GM23248 (cell line): ENCODE results near the gene MS4A6E. TPM values are rescaled to one million over a fixed set of nuclear protein-coding genes. Genes with fewer than 3 reads are reported as not detected.
"Not testable (repeated sequence)": the region's sequence is repeated elsewhere in the genome, so short reads cannot be mapped to it uniquely, and the experiment has no call there.

Source experiments
- DNase-seq: peaks from one replicate; pipeline ENCODE4 v3.0.0-alpha.2; 2015
- H2AFZ ChIP-seq: fragments of 200-600 bp; sonication (generic); 2 replicates; pipeline ENCODE4 v1.6.1; 2016; ENCODE audit warnings: antibody characterized with exemption
- H3F3A ChIP-seq: fragments of 200-600 bp; sonication (generic); 2 replicates; pipeline ENCODE4 v1.6.1; 2016; ENCODE audit warnings: mild to moderate bottlenecking, antibody characterized with exemption, mixed run types; ENCODE audit not compliant: insufficient read depth
- H3K27ac ChIP-seq: fragments of 200-600 bp; sonication (generic); 2 replicates; pipeline ENCODE4 v1.5.1; 2016; ENCODE audit warnings: mild to moderate bottlenecking
- H3K27me3 ChIP-seq: fragments of 200-600 bp; sonication (generic); replicated peaks from 2 replicates; pipeline ENCODE4 v1.6.1; 2016; ENCODE audit warnings: mild to moderate bottlenecking; ENCODE audit not compliant: insufficient read depth
- H3K36me3 ChIP-seq: fragments of 200-600 bp; sonication (generic); 2 replicates; pipeline ENCODE4 v1.6.1; 2016; ENCODE audit warnings: low read depth, mild to moderate bottlenecking
- H3K4me1 ChIP-seq: fragments of 200-600 bp; sonication (generic); 2 replicates; pipeline ENCODE4 v1.6.1; 2016; ENCODE audit warnings: mild to moderate bottlenecking; ENCODE audit not compliant: insufficient read depth
- H3K4me2 ChIP-seq: fragments of 200-600 bp; sonication (generic); one replicate; pipeline ENCODE4 v1.6.1; 2016; ENCODE audit warnings: mild to moderate bottlenecking; ENCODE audit not compliant: unreplicated experiment
- H3K4me3 ChIP-seq: fragments of 200-600 bp; sonication (generic); 2 replicates; pipeline ENCODE4 v1.5.1; 2016; ENCODE audit warnings: mild to moderate bottlenecking
- H3K79me2 ChIP-seq: fragments of 200-600 bp; sonication (generic); 2 replicates; pipeline ENCODE4 v1.6.1; 2016; ENCODE audit warnings: mild to moderate bottlenecking; ENCODE audit not compliant: insufficient read depth
- H3K9ac ChIP-seq: fragments of 200-600 bp; sonication (generic); 2 replicates; pipeline ENCODE4 v1.6.1; 2016; ENCODE audit warnings: mild to moderate bottlenecking
- H3K9me2 ChIP-seq: fragments of 200-600 bp; sonication (generic); 2 replicates; pipeline ENCODE4 v1.6.1; 2016; ENCODE audit warnings: mixed run types, mild to moderate bottlenecking, moderate library complexity; ENCODE audit not compliant: insufficient read depth
- H3K9me3 ChIP-seq: fragments of 200-600 bp; sonication (generic); one replicate; pipeline ENCODE4 v1.6.1; 2017; ENCODE audit warnings: low read depth
- H4K20me1 ChIP-seq: fragments of 200-600 bp; sonication (generic); 2 replicates; pipeline ENCODE4 v1.6.0; 2016; ENCODE audit not compliant: insufficient read depth
- EZH2 ChIP-seq: fragments of 200-600 bp; sonication (generic); IDR thresholded peaks from 2 replicates; pipeline ENCODE4 v1.6.1; 2018; ENCODE audit warnings: antibody characterized with exemption, mild to moderate bottlenecking; ENCODE audit not compliant: insufficient read depth, poor library complexity, severe bottlenecking
- EZH2phosphoT487 ChIP-seq: fragments of 200-600 bp; sonication (generic); IDR thresholded peaks from 2 replicates; pipeline ENCODE4 v1.6.1; 2018; ENCODE audit warnings: antibody characterized with exemption, moderate library complexity, mild to moderate bottlenecking, low read depth; ENCODE audit not compliant: insufficient read depth
- WGBS, 2 experiments: methylation state at CpG; one replicate each; pipeline ENCODE4 v1.1.6; 2015 to 2017; ENCODE audit warnings: low lambda C conversion rate in 2 of 2, low coverage in 1 of 2; ENCODE audit errors: missing lambda C conversion rate in 2 of 2; 5-methylcytosine and 5-hydroxymethylcytosine counted together
- in situ Hi-C: fragments of 300-500 bp; cut with MboI; formaldehyde crosslinking; loops from 2 replicates; pipeline ENCODE4 v1.15.0; 2020
- polyA plus RNA-seq: library from polyadenylated mRNA; unstranded; fragments of >200 nt; fragmentation: Nextera tagmentation; extraction: Ambion mirVana; gene quantifications from 2 replicates; pipeline ENCODE4 v1.2.1, GENCODE V29; 2016
- total RNA-seq: library from RNA; depleted of rRNA; stranded (reverse); fragments of >200 nt; shearing (Covaris generic); gene quantifications from 2 replicates; pipeline ENCODE4 v1.2.3, GENCODE V29; 2014; rRNA removed

The MS4A6E gene, protein sequence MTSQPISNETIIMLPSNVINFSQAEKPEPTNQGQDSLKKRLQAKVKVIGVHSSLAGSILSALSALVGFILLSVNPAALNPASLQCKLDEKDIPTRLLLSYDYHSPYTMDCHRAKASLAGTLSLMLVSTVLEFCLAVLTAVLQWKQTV
- total RNA-seq (not detected in 2 replicates), polyA plus RNA-seq (not detected in 2 replicates)

DNA sequence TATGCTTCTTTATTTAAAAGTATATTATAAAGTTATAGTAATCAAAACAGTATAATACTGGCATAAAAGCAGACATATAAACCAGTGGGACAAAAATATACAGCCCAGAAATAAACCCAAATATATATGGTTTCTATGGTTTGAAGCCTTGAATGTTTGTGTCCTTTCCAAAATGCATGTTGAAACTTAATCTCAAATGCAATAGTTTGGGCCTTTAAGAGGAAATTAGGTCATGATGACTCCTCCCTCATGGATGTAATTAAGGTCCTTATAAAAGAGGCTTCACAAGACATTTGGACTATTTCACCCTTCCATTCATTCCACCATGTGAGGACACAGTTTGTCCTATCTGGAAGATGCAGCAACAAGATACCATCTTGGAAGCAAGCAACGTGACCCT lies at the start of gene MS4A6E:
MS4A6E (plus strand) TSS at position 301 of the 400 bp plus-strand sequence. CDS start 7,641 bp downstream, outside the sequence.
- H3K27me3 ChIP-seq, result no peaks in the 10 kb centered on the region; the same call in 1 of the 2 replicates
- WGBS, 2 experiments, result 7 to 13% methylated on average over 1 of the region's 1 CpG
- in situ Hi-C loops, result no loop called here
- H3K27ac ChIP-seq, result no peak within 1 kb of the TSS
- no peaks in the 10 kb centered on the region for H4K20me1 ChIP-seq
- H3K4me1 ChIP-seq, result no peaks in the 10 kb centered on the region
- no peak for TF ChIP-seq EZH2phosphoT487
- no peak for TF ChIP-seq EZH2
- H3F3A ChIP-seq, result no peaks in the 10 kb centered on the region
- no peak within 1 kb of the TSS for H2AFZ ChIP-seq
- no peak within 1 kb of the TSS for H3K4me3 ChIP-seq
- no peak for DNase-seq
- H3K4me2 ChIP-seq, result no peak within 1 kb of the TSS
- no peaks in the 10 kb centered on the region for H3K9me3 ChIP-seq
- H3K9ac ChIP-seq, result no peak within 1 kb of the TSS
- no peaks in the 10 kb centered on the region for H3K36me3 ChIP-seq
- H3K79me2 ChIP-seq, result no peaks in the 10 kb centered on the region
- H3K9me2 ChIP-seq, result no peaks in the 10 kb centered on the region

DNA sequence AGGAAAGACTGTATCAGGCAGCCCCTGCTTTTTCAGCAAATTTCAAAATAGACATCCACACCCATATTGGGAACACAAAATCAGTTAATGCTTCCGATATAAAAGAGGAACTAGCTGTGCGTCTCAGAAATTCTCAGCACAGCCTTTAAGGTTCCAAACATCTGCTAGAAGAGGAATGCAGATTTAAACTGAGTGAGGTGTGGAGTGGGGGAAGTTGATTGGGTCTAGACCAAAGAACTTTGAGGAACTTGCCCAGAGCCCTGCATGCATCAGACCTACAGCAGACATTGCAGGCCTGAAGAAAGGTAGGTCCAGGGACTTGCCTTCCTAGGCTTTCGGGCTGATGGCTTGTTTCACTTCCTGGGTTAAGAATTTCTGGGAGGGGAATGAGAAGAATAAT lies 46.6 kb upstream of the MS4A6E start, which contains the start of gene MS4A4A:
MS4A4A (plus strand) TSS at position 255 of the 400 bp plus-strand sequence; CDS start at position 265, 10 bp downstream.
- no peak within 1 kb of the TSS for H3K4me3 ChIP-seq
- H3F3A ChIP-seq, result no peaks in the 10 kb centered on the region
- no peaks in the 10 kb centered on the region for H3K9me2 ChIP-seq
- DNase-seq, result no peak
- in situ Hi-C loops, result no loop called here
- no peak within 1 kb of the TSS for H2AFZ ChIP-seq
- H3K4me2 ChIP-seq, result no peak within 1 kb of the TSS
- no peaks in the 10 kb centered on the region for H3K27me3 ChIP-seq
- no peaks in the 10 kb centered on the region for H3K79me2 ChIP-seq
- no peaks in the 10 kb centered on the region for H3K4me1 ChIP-seq
- no peaks in the 10 kb centered on the region for H3K36me3 ChIP-seq
- H3K9ac ChIP-seq, result no peak within 1 kb of the TSS
- H3K27ac ChIP-seq, result no peak within 1 kb of the TSS
- WGBS, 2 experiments, result 36% methylated on average over 3 of the region's 3 CpGs
- TF ChIP-seq EZH2phosphoT487, result no peak
- H4K20me1 ChIP-seq, result no peaks in the 10 kb centered on the region
- H3K9me3 ChIP-seq, result no peaks in the 10 kb centered on the region

DNA sequence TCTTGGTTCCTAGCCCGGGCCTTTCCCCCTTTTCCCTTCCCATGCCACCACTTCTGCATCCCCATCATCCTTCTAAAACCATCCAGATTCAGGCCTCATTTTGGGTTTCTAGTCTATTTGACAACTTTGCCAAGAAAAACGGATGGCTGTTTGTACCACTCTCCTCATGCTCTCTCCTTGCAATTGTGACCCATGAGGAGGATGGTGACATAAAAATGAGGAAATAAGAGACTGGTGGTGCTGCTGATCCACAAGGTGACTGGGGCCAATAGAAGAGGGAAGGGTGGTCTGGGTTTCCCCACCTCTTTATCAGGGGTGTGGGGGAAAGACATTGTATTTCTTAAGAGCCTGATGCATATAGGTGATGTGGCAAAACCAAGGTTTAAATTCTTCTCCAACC lies 45.6 kb upstream of the MS4A6E start:
- in situ Hi-C loops, result no loop called here
- H3K79me2 ChIP-seq, result no peaks in the 10 kb centered on the region
- no peaks in the 10 kb centered on the region for H3K4me1 ChIP-seq
- no peak overlapping the region for H3K4me3 ChIP-seq
- DNase-seq, result no peak
- no peak overlapping the region for H3K4me2 ChIP-seq
- H3K36me3 ChIP-seq, result no peaks in the 10 kb centered on the region
- H3K27ac ChIP-seq, result no peak overlapping the region
- H3K27me3 ChIP-seq, result no peaks in the 10 kb centered on the region
- TF ChIP-seq EZH2, result no peak
- 2 to 6% methylated on average over 2 of the region's 2 CpGs for WGBS, 2 experiments
- H3F3A ChIP-seq, result no peaks in the 10 kb centered on the region
- no peaks in the 10 kb centered on the region for H3K9me2 ChIP-seq
- H3K9ac ChIP-seq, result no peak overlapping the region
- H4K20me1 ChIP-seq, result no peaks in the 10 kb centered on the region
- H3K9me3 ChIP-seq, result no peaks in the 10 kb centered on the region
- no peak overlapping the region for H2AFZ ChIP-seq

DNA sequence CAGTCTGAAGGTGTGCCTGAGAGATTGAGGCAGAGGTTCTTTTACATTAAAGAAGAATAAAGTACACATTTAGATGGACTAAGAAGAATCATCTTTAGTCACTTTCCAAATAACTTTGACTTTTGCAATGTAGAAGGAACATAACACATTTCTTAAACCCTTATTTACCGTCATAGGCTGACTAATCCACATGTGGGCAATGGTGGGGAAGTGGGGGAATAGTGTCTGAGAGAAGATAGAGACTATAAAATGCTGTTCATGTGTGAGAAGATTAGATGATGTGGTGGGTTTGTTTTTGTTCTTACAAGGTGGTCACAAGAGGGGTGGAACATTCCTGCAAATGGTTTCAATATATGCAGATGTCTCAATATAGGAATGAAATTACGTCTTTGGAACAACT lies 44.8 kb upstream of the MS4A6E start:
- H4K20me1 ChIP-seq, result no peaks in the 10 kb centered on the region
- H3K4me3 ChIP-seq, result no peak overlapping the region
- no peaks in the 10 kb centered on the region for H3K36me3 ChIP-seq
- H3K27ac ChIP-seq, result no peak overlapping the region
- H2AFZ ChIP-seq, result no peak overlapping the region
- no peak overlapping the region for H3K4me2 ChIP-seq
- WGBS, 2 experiments, result 1 to 6% methylated on average over 2 of the region's 2 CpGs
- H3K9ac ChIP-seq, result no peak overlapping the region
- TF ChIP-seq EZH2phosphoT487, result no peak
- TF ChIP-seq EZH2, result no peak
- H3K4me1 ChIP-seq, result no peaks in the 10 kb centered on the region
- H3K79me2 ChIP-seq, result no peaks in the 10 kb centered on the region
- no peaks in the 10 kb centered on the region for H3K9me2 ChIP-seq
- H3K27me3 ChIP-seq, result no peaks in the 10 kb centered on the region
- no peak for DNase-seq
- H3K9me3 ChIP-seq, result no peaks in the 10 kb centered on the region
- in situ Hi-C loops, result no loop called here
- H3F3A ChIP-seq, result no peaks in the 10 kb centered on the region

DNA sequence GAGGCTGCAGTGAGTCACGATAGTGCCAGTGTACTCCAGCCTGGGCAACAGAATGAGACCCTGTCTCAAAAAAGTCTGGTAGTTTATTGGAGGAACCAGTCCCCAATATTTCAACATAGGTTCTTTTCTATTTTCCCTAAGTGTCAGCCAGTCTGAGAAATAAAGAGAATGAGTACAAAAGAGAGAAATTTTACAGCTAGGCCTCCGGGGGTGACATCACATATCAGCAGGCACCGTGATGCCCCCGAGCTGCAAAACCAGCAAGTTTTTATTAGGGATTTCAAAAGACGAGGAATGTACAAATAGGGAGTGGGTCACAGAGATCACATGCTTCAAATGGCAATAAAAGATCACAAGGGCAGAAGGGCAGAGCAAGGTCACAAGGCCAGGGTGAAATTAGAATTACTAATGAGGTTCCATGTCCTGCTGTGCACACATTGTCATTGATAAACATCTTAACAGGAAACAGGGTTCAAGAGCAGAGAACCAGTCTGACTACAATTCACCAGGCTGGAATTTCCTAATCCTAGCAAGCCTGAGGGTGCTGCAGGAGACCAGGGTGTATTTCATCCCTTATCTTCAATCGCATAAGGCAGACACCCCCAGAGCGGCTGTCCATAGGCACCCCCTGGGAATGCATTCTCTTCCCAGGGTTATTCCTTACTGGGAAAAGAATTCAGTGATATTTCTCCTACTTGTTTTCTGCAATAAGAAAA lies 41.5 kb upstream of the MS4A6E start:
- in situ Hi-C loops, H3K4me3 ChIP-seq, H3K9me3 ChIP-seq, H3K4me2 ChIP-seq, H3K9me2 ChIP-seq, H2AFZ ChIP-seq, H3K27ac ChIP-seq, H3K4me1 ChIP-seq, H3K36me3 ChIP-seq, H3F3A ChIP-seq, H3K9ac ChIP-seq, H3K27me3 ChIP-seq, H3K79me2 ChIP-seq, DNase-seq, H4K20me1 ChIP-seq: not testable (repeated sequence)
- WGBS, 2 experiments, result 2 to 3% methylated on average over 7 of the region's 7 CpGs
